A673 (cell line): Measurements from ENCODE around the gene SLC22A12.

ENCODE experiments used
- CTCF ChIP-seq: fragments of 300-800, 200-600 bp; sonication (generic); conservative IDR thresholded peaks from 2 replicates; pipeline ENCODE4 v1.5.1; 2017; ENCODE audit warnings: low read depth, mild to moderate bottlenecking, antibody characterized with exemption, low read length, moderate library complexity, mixed read lengths
- EZH2 ChIP-seq: fragments of 200-600 bp; sonication (generic); IDR thresholded peaks from 2 replicates; pipeline ENCODE4 v1.6.1; 2017; ENCODE audit warnings: borderline replicate concordance, low read depth, mild to moderate bottlenecking, mixed read lengths, antibody characterized with exemption, low read length; ENCODE audit not compliant: poor library complexity, severe bottlenecking

DNA sequence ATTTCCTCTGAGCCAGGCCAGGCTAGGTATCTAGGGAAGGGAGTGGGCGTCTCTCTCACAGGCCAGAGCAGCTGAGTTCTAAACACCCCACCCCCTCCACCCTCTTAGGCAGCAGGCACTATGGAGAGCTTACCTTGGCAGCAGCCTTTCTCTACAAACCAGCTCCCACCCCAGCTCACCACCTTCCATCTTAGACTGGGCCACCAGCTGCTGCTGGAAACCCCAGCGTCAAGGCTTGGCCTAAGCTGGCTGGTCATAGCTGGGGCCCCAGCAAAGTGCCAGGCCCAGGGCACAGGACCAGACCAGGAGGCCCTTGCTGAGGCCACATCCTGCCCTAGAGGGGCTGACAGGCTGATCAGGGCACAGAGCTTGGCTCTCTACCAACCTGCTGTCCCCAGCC is 20.2 kb downstream of the SLC22A12 start:
- no peak for TF ChIP-seq CTCF
- no peak for TF ChIP-seq EZH2
